Cardiac muscle cell (in vitro differentiated cells and primary cell): ENCODE results near the gene KIAA0825. TPM values are rescaled to one million over a fixed set of nuclear protein-coding genes. Genes with fewer than 3 reads are reported as not detected.

Experiments used
- DNase-seq, 2 donors: peaks; one replicate each; pipeline versions ENCODE4 v3.0.0 to v3.0.0-alpha.2; 2010 to 2017; ENCODE audit warnings: low read depth in 1 of 2, low spot score in 1 of 2
- H3K27ac ChIP-seq: fragments of 200-600 bp; sonication (generic); 2 replicates; pipeline ENCODE4 v1.5.1; 2016
- H3K27me3 ChIP-seq: fragments of 200-600 bp; sonication (generic); 2 replicates; pipeline ENCODE4 v1.6.0; 2016; ENCODE audit warnings: control low read depth
- H3K36me3 ChIP-seq: fragments of 200-600 bp; sonication (generic); 2 replicates; pipeline ENCODE4 v1.5.1; 2016; ENCODE audit warnings: control low read depth
- H3K4me1 ChIP-seq: fragments of 200-600 bp; sonication (generic); 2 replicates; pipeline ENCODE4 v1.8.1; 2017; ENCODE audit warnings: low read depth, mild to moderate bottlenecking, mixed run types
- H3K4me3 ChIP-seq: fragments of 200-600 bp; sonication (generic); 2 replicates; pipeline ENCODE4 v1.5.1; 2016; ENCODE audit warnings: mild to moderate bottlenecking
- H3K9me3 ChIP-seq: fragments of 200-600 bp; sonication (generic); 2 replicates; pipeline ENCODE4 v1.5.1; 2017; ENCODE audit warnings: low read depth, mild to moderate bottlenecking, control low read depth
- CTCF ChIP-seq: IDR thresholded peaks from 2 replicates; pipeline ENCODE4 v1.5.1; 2012; ENCODE audit warnings: low read depth, mild to moderate bottlenecking, low read length
- polyA plus RNA-seq: library from polyadenylated mRNA; unstranded; fragments of >200 nt; fragmentation: Nextera tagmentation; extraction: Ambion mirVana; gene quantifications from 2 replicates; pipeline ENCODE4 v1.2.1, GENCODE V29; 2016
- total RNA-seq: library from RNA; depleted of rRNA; stranded (reverse); fragments of >200 nt; gene quantifications from 2 replicates; pipeline ENCODE4 v1.2.3, GENCODE V29; 2016

KIAA0825 gene
- total and polyA plus RNA-seq, 2 experiments from 2014 or later = 1.5 to 2.1 TPM

DNA sequence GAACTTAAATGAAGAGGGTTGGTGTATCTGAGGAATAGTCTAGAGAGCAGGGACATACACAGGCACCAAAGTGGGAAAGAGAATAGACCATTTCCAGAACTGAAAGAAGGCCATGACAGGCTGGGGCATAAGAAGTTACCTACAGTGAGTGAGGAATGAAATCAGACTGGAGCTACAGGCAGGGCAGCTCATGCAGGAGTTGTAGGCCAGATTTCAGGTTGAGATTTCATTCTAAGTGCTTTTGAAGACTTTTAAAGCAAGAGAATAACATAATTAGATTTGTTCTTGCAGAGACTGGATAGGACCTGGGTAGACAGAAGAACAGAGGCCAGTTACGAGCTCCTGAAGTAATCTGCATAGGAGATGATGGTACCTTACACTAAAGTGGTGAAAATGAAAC is 280.8 kb downstream of the KIAA0825 start:
- no peaks in the 10 kb centered on the region for H3K36me3 ChIP-seq
- H3K27me3 ChIP-seq = no peaks in the 10 kb centered on the region
- TF ChIP-seq CTCF = no peak
- no peak overlapping the region for H3K4me3 ChIP-seq
- DNase-seq = no peak
- no peaks in the 10 kb centered on the region for H3K9me3 ChIP-seq
- H3K27ac ChIP-seq = no peak overlapping the region
- H3K4me1 ChIP-seq = no peaks in the 10 kb centered on the region

- Histone ChIP-seq H3K27ac (no peak overlapping the region), H3K9me3 (no peaks in the 10 kb centered on the region), H3K4me1 (no peaks in the 10 kb centered on the region), H3K27me3 (no peaks in the 10 kb centered on the region), H3K36me3 (no peaks in the 10 kb centered on the region), H3K4me3 (no peak overlapping the region)
- TF ChIP-seq CTCF = no peak
- no peak for DNase-seq
Observed at GRCh38 chr5:94335936-94336335, 282.5 kb downstream of the KIAA0825 start.

GRCh38 chr5:94329115-94329514 is 289.3 kb downstream of the KIAA0825 start:
- DNase-seq = peak in 1 of 2 donors; percentile 2
- H3K4me3 ChIP-seq = no peak overlapping the region
- no peaks in the 10 kb centered on the region for H3K27me3 ChIP-seq
- no peaks in the 10 kb centered on the region for H3K4me1 ChIP-seq
- H3K36me3 ChIP-seq = no peaks in the 10 kb centered on the region
- H3K9me3 ChIP-seq = no peaks in the 10 kb centered on the region
- TF ChIP-seq CTCF = no peak
- no peak overlapping the region for H3K27ac ChIP-seq

GRCh38 chr5:94326586-94326985 is 291.8 kb downstream of the KIAA0825 start:
- no peak for TF ChIP-seq CTCF
- Histone ChIP-seq H3K4me3 (no peak overlapping the region), H3K9me3 (no peaks in the 10 kb centered on the region), H3K27ac (no peak overlapping the region), H3K4me1 (no peaks in the 10 kb centered on the region), H3K27me3 (no peaks in the 10 kb centered on the region), H3K36me3 (no peaks in the 10 kb centered on the region)
- DNase-seq = no peak

GRCh38 chr5:94316916-94317838 is 301.2 kb downstream of the KIAA0825 start:
- Histone ChIP-seq H3K4me3 (no peak overlapping the region), H3K9me3 (no peaks in the 10 kb centered on the region), H3K36me3 (no peaks in the 10 kb centered on the region), H3K27ac (no peak overlapping the region), H3K27me3 (no peaks in the 10 kb centered on the region), H3K4me1 (no peaks in the 10 kb centered on the region)
- peak in 1 of 2 donors; percentile 43 for DNase-seq
- no peak for TF ChIP-seq CTCF
